Liver (tissue), 3 donors: Measurements from ENCODE around the gene SEC31A.

Experiments
- EGR1 ChIP-seq, 2 donors: IDR thresholded peaks; 2 replicates each; pipeline ENCODE4 v1.6.1; 2016 to 2018; ENCODE audit warnings: antibody characterized with exemption in 2 of 2, low read depth in 2 of 2
- GABPA ChIP-seq, 2 donors: IDR thresholded peaks in 1 of 2; conservative IDR thresholded peaks in 1 of 2; 2 replicates each; pipeline ENCODE4 v1.6.1; 2016; ENCODE audit warnings: antibody characterized with exemption in 2 of 2, mild to moderate bottlenecking in 1 of 2, moderate library complexity in 1 of 2
- JUND ChIP-seq, 2 donors: IDR thresholded peaks; 2 replicates each; pipeline ENCODE4 v1.6.1; 2016; ENCODE audit warnings: antibody characterized with exemption in 2 of 2
- RAD21 ChIP-seq, 2 donors: IDR thresholded peaks; 2 replicates each; pipeline ENCODE4 v1.6.1; 2016; ENCODE audit warnings: antibody characterized with exemption in 2 of 2, mild to moderate bottlenecking in 2 of 2
- SP1 ChIP-seq: IDR thresholded peaks from 2 replicates; pipeline ENCODE4 v1.6.1; 2018; ENCODE audit warnings: antibody characterized with exemption, mild to moderate bottlenecking
- TAF1 ChIP-seq: conservative IDR thresholded peaks from 2 replicates; pipeline ENCODE4 v1.6.1; 2016; ENCODE audit warnings: antibody characterized with exemption, mild to moderate bottlenecking
- YY1 ChIP-seq: IDR thresholded peaks from 2 replicates; pipeline ENCODE4 v1.6.1; 2016; ENCODE audit warnings: antibody characterized with exemption, mild to moderate bottlenecking
- TF ChIP-seq, protein P1 (sequence below): fragments of 150-350 bp; IDR thresholded peaks from 2 replicates; pipeline ENCODE4 v1.5.1; 2017; ENCODE audit warnings: improper control_type of control experiment, low read depth, low read length; ENCODE audit not compliant: missing input control
- TF ChIP-seq, protein P2 (sequence below): IDR thresholded peaks from 2 replicates; pipeline ENCODE4 v1.6.1; 2016; ENCODE audit warnings: antibody characterized with exemption
- TF ChIP-seq, protein P3 (sequence below): IDR thresholded peaks from 2 replicates; pipeline ENCODE4 v1.6.1; 2016; ENCODE audit warnings: antibody characterized with exemption, mild to moderate bottlenecking
- TF ChIP-seq, protein P4 (sequence below): IDR thresholded peaks from 2 replicates; pipeline ENCODE4 v1.6.1; 2016; ENCODE audit warnings: antibody characterized with exemption
- donor health status: healthy.
- donor health status: healthy.

DNA sequence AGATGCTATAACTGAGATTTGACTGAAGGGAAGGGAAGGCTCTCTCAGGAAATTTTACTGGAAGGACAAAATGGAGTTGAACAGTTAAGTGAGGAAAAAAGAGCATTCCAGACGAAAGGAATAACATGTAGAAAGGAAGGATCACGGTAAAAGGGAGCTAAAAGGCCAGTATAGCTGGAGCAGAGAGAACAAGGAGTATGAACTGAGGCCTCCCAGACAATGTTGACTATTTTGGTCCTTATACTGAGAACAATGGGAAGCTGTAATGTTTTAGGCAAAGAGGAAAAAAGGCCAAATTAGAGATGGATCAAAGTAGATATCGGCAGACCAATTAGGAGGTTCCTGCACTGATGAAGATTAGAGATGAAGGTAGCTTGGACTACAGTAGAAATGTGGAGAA lies 65.5 kb downstream of the SEC31A start:
- TF ChIP-seq, protein P1, sequence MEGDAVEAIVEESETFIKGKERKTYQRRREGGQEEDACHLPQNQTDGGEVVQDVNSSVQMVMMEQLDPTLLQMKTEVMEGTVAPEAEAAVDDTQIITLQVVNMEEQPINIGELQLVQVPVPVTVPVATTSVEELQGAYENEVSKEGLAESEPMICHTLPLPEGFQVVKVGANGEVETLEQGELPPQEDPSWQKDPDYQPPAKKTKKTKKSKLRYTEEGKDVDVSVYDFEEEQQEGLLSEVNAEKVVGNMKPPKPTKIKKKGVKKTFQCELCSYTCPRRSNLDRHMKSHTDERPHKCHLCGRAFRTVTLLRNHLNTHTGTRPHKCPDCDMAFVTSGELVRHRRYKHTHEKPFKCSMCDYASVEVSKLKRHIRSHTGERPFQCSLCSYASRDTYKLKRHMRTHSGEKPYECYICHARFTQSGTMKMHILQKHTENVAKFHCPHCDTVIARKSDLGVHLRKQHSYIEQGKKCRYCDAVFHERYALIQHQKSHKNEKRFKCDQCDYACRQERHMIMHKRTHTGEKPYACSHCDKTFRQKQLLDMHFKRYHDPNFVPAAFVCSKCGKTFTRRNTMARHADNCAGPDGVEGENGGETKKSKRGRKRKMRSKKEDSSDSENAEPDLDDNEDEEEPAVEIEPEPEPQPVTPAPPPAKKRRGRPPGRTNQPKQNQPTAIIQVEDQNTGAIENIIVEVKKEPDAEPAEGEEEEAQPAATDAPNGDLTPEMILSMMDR = no peak
- TF ChIP-seq YY1 (no peak), GABPA (IDR thresholded peaks at IDR 0.05 in 1 of 2, conservative IDR thresholded peaks at IDR 0.05 in 1 of 2) (no peak), RAD21 (IDR thresholded peaks at IDR 0.05) (no peak), JUND (IDR thresholded peaks at IDR 0.05) (no peak), TAF1 (no peak), EGR1 (IDR thresholded peaks at IDR 0.05; ENCODE audit: low read depth in 2 of 2) (no peak), SP1 (no peak)
- TF ChIP-seq, protein P2, sequence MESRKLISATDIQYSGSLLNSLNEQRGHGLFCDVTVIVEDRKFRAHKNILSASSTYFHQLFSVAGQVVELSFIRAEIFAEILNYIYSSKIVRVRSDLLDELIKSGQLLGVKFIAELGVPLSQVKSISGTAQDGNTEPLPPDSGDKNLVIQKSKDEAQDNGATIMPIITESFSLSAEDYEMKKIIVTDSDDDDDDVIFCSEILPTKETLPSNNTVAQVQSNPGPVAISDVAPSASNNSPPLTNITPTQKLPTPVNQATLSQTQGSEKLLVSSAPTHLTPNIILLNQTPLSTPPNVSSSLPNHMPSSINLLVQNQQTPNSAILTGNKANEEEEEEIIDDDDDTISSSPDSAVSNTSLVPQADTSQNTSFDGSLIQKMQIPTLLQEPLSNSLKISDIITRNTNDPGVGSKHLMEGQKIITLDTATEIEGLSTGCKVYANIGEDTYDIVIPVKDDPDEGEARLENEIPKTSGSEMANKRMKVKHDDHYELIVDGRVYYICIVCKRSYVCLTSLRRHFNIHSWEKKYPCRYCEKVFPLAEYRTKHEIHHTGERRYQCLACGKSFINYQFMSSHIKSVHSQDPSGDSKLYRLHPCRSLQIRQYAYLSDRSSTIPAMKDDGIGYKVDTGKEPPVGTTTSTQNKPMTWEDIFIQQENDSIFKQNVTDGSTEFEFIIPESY = no peak
- TF ChIP-seq, protein P3, sequence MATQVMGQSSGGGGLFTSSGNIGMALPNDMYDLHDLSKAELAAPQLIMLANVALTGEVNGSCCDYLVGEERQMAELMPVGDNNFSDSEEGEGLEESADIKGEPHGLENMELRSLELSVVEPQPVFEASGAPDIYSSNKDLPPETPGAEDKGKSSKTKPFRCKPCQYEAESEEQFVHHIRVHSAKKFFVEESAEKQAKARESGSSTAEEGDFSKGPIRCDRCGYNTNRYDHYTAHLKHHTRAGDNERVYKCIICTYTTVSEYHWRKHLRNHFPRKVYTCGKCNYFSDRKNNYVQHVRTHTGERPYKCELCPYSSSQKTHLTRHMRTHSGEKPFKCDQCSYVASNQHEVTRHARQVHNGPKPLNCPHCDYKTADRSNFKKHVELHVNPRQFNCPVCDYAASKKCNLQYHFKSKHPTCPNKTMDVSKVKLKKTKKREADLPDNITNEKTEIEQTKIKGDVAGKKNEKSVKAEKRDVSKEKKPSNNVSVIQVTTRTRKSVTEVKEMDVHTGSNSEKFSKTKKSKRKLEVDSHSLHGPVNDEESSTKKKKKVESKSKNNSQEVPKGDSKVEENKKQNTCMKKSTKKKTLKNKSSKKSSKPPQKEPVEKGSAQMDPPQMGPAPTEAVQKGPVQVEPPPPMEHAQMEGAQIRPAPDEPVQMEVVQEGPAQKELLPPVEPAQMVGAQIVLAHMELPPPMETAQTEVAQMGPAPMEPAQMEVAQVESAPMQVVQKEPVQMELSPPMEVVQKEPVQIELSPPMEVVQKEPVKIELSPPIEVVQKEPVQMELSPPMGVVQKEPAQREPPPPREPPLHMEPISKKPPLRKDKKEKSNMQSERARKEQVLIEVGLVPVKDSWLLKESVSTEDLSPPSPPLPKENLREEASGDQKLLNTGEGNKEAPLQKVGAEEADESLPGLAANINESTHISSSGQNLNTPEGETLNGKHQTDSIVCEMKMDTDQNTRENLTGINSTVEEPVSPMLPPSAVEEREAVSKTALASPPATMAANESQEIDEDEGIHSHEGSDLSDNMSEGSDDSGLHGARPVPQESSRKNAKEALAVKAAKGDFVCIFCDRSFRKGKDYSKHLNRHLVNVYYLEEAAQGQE = no peak
- TF ChIP-seq, protein P4, sequence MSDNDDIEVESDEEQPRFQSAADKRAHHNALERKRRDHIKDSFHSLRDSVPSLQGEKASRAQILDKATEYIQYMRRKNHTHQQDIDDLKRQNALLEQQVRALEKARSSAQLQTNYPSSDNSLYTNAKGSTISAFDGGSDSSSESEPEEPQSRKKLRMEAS = no peak
